Neural crest cell (in vitro differentiated cells): ENCODE data around the gene RAP1GAP2. TPM values are rescaled to one million over a fixed set of nuclear protein-coding genes. Genes with fewer than 3 reads are reported as not detected.

Experiments used
- DNase-seq: peaks from one replicate; pipeline ENCODE4 v3.0.0; 2021; ENCODE audit warnings: low read depth, mixed read lengths, low spot score
- H3K27ac Mint-ChIP-seq: one replicate; pipeline ENCODE4 v1.8.0; 2021; ENCODE audit warnings: mild to moderate bottlenecking, mixed read lengths; ENCODE audit not compliant: unreplicated experiment
- H3K27me3 Mint-ChIP-seq: 2 replicates; pipeline ENCODE4 v1.8.0; 2021; ENCODE audit warnings: low read depth, mild to moderate bottlenecking, mixed read lengths
- H3K36me3 Mint-ChIP-seq: 2 replicates; pipeline ENCODE4 v1.8.0; 2021; ENCODE audit warnings: low read depth, mild to moderate bottlenecking, mixed read lengths
- H3K4me1 Mint-ChIP-seq: 2 replicates; pipeline ENCODE4 v1.8.0; 2021; ENCODE audit warnings: mixed read lengths
- H3K4me3 Mint-ChIP-seq: one replicate; pipeline ENCODE4 v1.8.0; 2021; ENCODE audit warnings: mild to moderate bottlenecking, mixed read lengths
- H3K9me3 Mint-ChIP-seq: 2 replicates; pipeline ENCODE4 v1.8.0; 2021; ENCODE audit warnings: mixed read lengths
- total RNA-seq: library from RNA; stranded (reverse); gene quantifications from 2 replicates; pipeline ENCODE4 v1.2.1, GENCODE V29; 2021
- TF ChIP-seq, protein P1 (sequence below): fragments of 200-600 bp; sonication (generic); conservative IDR thresholded peaks from 2 replicates; pipeline ENCODE4 v1.5.0; 2021; ENCODE audit warnings: antibody characterized with exemption, mild to moderate bottlenecking

Gene RAP1GAP2
- total RNA-seq, 1 donor from 2014 or later: 1.0 TPM

GRCh38 chr17:2921443-2921842 is 125.2 kb downstream of the RAP1GAP2 start:
- no peak overlapping the region for H3K27ac Mint-ChIP-seq
- H3K9me3 Mint-ChIP-seq: no peaks in the 10 kb centered on the region
- H3K4me3 Mint-ChIP-seq: no peak overlapping the region
- TF ChIP-seq, protein P1, sequence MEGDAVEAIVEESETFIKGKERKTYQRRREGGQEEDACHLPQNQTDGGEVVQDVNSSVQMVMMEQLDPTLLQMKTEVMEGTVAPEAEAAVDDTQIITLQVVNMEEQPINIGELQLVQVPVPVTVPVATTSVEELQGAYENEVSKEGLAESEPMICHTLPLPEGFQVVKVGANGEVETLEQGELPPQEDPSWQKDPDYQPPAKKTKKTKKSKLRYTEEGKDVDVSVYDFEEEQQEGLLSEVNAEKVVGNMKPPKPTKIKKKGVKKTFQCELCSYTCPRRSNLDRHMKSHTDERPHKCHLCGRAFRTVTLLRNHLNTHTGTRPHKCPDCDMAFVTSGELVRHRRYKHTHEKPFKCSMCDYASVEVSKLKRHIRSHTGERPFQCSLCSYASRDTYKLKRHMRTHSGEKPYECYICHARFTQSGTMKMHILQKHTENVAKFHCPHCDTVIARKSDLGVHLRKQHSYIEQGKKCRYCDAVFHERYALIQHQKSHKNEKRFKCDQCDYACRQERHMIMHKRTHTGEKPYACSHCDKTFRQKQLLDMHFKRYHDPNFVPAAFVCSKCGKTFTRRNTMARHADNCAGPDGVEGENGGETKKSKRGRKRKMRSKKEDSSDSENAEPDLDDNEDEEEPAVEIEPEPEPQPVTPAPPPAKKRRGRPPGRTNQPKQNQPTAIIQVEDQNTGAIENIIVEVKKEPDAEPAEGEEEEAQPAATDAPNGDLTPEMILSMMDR: no peak
- H3K36me3 Mint-ChIP-seq: no peaks in the 10 kb centered on the region
- no peak for DNase-seq
- peaks cover 9% of the 10 kb centered on the region for H3K27me3 Mint-ChIP-seq
- H3K4me1 Mint-ChIP-seq: peaks cover 6% of the 10 kb centered on the region

- Mint-ChIP-seq H3K4me3 (no peak overlapping the region), H3K27ac (no peak overlapping the region), H3K4me1 (peaks cover 6% of the 10 kb centered on the region), H3K27me3 (peaks cover 11% of the 10 kb centered on the region), H3K36me3 (no peaks in the 10 kb centered on the region), H3K9me3 (no peaks in the 10 kb centered on the region)
- DNase-seq: no peak
- TF ChIP-seq, protein P1: no peak
Observed at GRCh38 chr17:2924211-2924610, 128.0 kb downstream of the RAP1GAP2 start.

- Mint-ChIP-seq H3K4me3 (no peak overlapping the region), H3K36me3 (no peaks in the 10 kb centered on the region), H3K27me3 (peaks cover 11% of the 10 kb centered on the region), H3K9me3 (no peaks in the 10 kb centered on the region), H3K27ac (no peak overlapping the region), H3K4me1 (peaks cover 6% of the 10 kb centered on the region)
- DNase-seq: no peak
- TF ChIP-seq, protein P1: no peak
Observed at GRCh38 chr17:2925011-2925410, 128.8 kb downstream of the RAP1GAP2 start.

DNA sequence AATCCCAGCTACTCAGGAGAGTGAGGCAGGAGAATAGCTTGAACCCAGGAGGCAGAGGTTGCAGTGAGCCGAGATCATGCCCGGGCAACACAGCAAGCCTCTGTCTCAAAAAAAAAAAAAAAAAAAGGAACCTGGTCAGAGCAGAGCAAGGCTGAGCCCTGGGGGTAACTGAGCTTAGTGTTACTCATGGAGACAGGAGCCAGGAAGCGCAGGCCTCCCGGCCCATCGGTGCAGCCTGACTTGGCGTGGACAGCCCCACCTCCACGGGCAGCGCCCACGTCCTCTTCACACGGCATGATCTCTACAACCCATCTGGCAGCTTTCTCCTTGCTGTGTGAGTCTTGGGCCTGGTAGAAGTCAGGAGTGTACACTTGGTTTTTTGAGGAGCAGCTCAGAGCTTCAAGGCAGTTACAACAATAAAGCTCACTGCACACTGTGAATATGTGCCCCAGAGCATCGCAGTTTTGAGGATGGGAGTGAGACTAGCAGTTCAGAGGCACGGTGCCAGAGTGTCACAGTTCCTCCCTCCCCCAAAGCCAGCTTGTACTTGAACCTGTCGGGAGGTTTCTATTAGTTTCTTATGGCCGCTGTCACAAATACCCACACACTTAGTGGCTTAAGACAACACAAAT is 129.9 kb downstream of the RAP1GAP2 start:
- Mint-ChIP-seq H3K4me3 (no peak overlapping the region), H3K4me1 (peaks cover 7% of the 10 kb centered on the region), H3K9me3 (no peaks in the 10 kb centered on the region), H3K27me3 (peaks cover 11% of the 10 kb centered on the region), H3K36me3 (no peaks in the 10 kb centered on the region), H3K27ac (peak overlapping the region; percentile 50)
- TF ChIP-seq, protein P1: no peak
- DNase-seq: no peak

- Mint-ChIP-seq H3K27me3 (peaks cover 20% of the 10 kb centered on the region), H3K4me1 (peaks cover 10% of the 10 kb centered on the region), H3K27ac (no peak overlapping the region), H3K9me3 (no peaks in the 10 kb centered on the region), H3K4me3 (no peak overlapping the region), H3K36me3 (no peaks in the 10 kb centered on the region)
- DNase-seq: no peak
- TF ChIP-seq, protein P1: no peak
Observed at GRCh38 chr17:2928294-2928890, 132.2 kb downstream of the RAP1GAP2 start.
